Measurements from ENCODE around the gene PC.
"Not testable (repeated sequence)": the region's sequence is repeated elsewhere in the genome, so short reads cannot be mapped to it uniquely, and the experiment has no call there.

GRCh38 chr11:66961691-66962213, 3.6 kb upstream of the PC start:
- TF ChIP-seq CTCF (IDR thresholded peaks at IDR 0.05; ENCODE audit: insufficient read depth, low read depth, low read length); EZH2 (IDR thresholded peaks at IDR 0.05; ENCODE audit: insufficient read depth, low read length): not testable (repeated sequence)

All from astrocyte (in vitro differentiated cells and primary cell).